ENCODE results near the gene TOP2B.

Gene TOP2B

GRCh38 chr3:25584011-25584789, 80.5 kb downstream of the TOP2B start:
- in situ Hi-C loops (cut with MboI; ENCODE audit: low sequenced_read_pairs), result no loop called here

- in situ Hi-C loops (cut with MboI; ENCODE audit: low sequenced_read_pairs), result no loop called here
These were observed 81.4 kb downstream of the TOP2B start for GRCh38 chr3:25583343-25583742.

GRCh38 chr3:25582242-25582641, 82.5 kb downstream of the TOP2B start:
- in situ Hi-C loops (cut with MboI; ENCODE audit: low sequenced_read_pairs), result no loop called here

- in situ Hi-C loops (cut with MboI; ENCODE audit: low sequenced_read_pairs), result no loop called here
These were observed 82.9 kb downstream of the TOP2B start for GRCh38 chr3:25581823-25582222.

- in situ Hi-C loops (cut with MboI; ENCODE audit: low sequenced_read_pairs), result no loop called here
These were observed 83.4 kb downstream of the TOP2B start for GRCh38 chr3:25581335-25581734.

- in situ Hi-C loops (cut with MboI; ENCODE audit: low sequenced_read_pairs), result no loop called here
These were observed 84.2 kb downstream of the TOP2B start for GRCh38 chr3:25580534-25580933.

- in situ Hi-C loops (cut with MboI; ENCODE audit: low sequenced_read_pairs), result no loop called here
These were observed 86.6 kb downstream of the TOP2B start for GRCh38 chr3:25578059-25578458.

- in situ Hi-C loops (cut with MboI; ENCODE audit: low sequenced_read_pairs), result no loop called here
These were observed 87.8 kb downstream of the TOP2B start for GRCh38 chr3:25576831-25577454.

- in situ Hi-C loops (cut with MboI; ENCODE audit: low sequenced_read_pairs), result no loop called here
These were observed 88.6 kb downstream of the TOP2B start for GRCh38 chr3:25576146-25576545.

- in situ Hi-C loops (cut with MboI; ENCODE audit: low sequenced_read_pairs), result no loop called here
These were observed 89.7 kb downstream of the TOP2B start for GRCh38 chr3:25575001-25575400.

GRCh38 chr3:25574172-25574765, 90.4 kb downstream of the TOP2B start:
- in situ Hi-C loops (cut with MboI; ENCODE audit: low sequenced_read_pairs), result no loop called here

- in situ Hi-C loops (cut with MboI; ENCODE audit: low sequenced_read_pairs), result no loop called here
These were observed 91.1 kb downstream of the TOP2B start for GRCh38 chr3:25573386-25574171.

GRCh38 chr3:25572919-25573385, 91.8 kb downstream of the TOP2B start:
- in situ Hi-C loops (cut with MboI; ENCODE audit: low sequenced_read_pairs), result no loop called here

GRCh38 chr3:25572336-25572735, 92.4 kb downstream of the TOP2B start:
- in situ Hi-C loops (cut with MboI; ENCODE audit: low sequenced_read_pairs), result no loop called here

GRCh38 chr3:25571285-25571684, 93.4 kb downstream of the TOP2B start:
- in situ Hi-C loops (cut with MboI; ENCODE audit: low sequenced_read_pairs), result no loop called here

GRCh38 chr3:25568525-25569078, 96.1 kb downstream of the TOP2B start:
- in situ Hi-C loops (cut with MboI; ENCODE audit: low sequenced_read_pairs), result no loop called here

GRCh38 chr3:25567806-25568524, 96.7 kb downstream of the TOP2B start:
- in situ Hi-C loops (cut with MboI; ENCODE audit: low sequenced_read_pairs), result no loop called here

GRCh38 chr3:25567388-25567787, 97.3 kb downstream of the TOP2B start:
- in situ Hi-C loops (cut with MboI; ENCODE audit: low sequenced_read_pairs), result no loop called here

- in situ Hi-C loops (cut with MboI; ENCODE audit: low sequenced_read_pairs), result no loop called here
These were observed 98.3 kb downstream of the TOP2B start for GRCh38 chr3:25566358-25566920.

- in situ Hi-C loops (cut with MboI; ENCODE audit: low sequenced_read_pairs), result no loop called here
These were observed 98.9 kb downstream of the TOP2B start for GRCh38 chr3:25565807-25566206.

All from HL-60/S4 treated with phorbol 12-myristate 13-acetate at 8.2 ng/mL for 4 days and 3 days (cell line).